ENCODE results near the gene SIGLEC12.

- TF ChIP-seq CTCF (CRISPR knock-in tag; IDR thresholded peaks at IDR 0.05) (no peak), ZNF138 (CRISPR knock-in tag; IDR thresholded peaks at IDR 0.05; ENCODE audit: low read depth) (no peak), BCL3 (CRISPR knock-in tag; IDR thresholded peaks at IDR 0.05) (no peak)
Measured at GRCh38 chr19:51539821-51540366, 38.3 kb upstream of the SIGLEC12 start.

Data from HepG2 (cell line).